22Rv1 (cell line): ENCODE measurements around the gene YKT6.

Source experiments
- H3K27ac ChIP-seq: fragments of 450-650 bp; 2 replicates; pipeline ENCODE4 v1.5.1; 2017
- ZFX ChIP-seq: fragments of 450-650 bp; IDR thresholded peaks from 2 replicates; pipeline ENCODE4 v1.6.1; 2017; ENCODE audit warnings: antibody characterized with exemption, borderline replicate concordance
- TF ChIP-seq, protein P1 (sequence below): fragments of 450-650 bp; IDR thresholded peaks from 2 replicates; pipeline ENCODE4 v1.5.1; 2017; ENCODE audit warnings: mild to moderate bottlenecking

YKT6 gene

DNA sequence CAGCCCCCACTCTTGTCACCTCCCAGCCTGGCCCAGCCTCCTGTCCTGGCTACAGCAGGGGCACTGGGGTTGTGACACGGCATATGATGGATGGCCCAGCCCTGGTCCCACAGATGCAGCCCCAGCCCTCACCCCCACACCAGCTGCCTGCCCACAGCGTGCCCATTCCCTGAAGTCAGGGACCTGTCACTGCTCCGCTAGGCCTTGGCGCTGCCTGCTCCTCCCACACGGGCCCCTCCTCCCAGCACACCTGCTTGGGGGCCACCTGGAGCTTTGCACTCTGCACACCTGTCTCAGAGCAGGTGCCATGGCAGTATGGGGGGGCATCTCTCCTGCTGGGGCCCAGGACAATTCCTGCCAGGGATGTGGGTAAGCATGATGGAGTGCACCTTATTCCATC is 15.0 kb upstream of the YKT6 start:
- no peak overlapping the region for H3K27ac ChIP-seq
- TF ChIP-seq, protein P1, sequence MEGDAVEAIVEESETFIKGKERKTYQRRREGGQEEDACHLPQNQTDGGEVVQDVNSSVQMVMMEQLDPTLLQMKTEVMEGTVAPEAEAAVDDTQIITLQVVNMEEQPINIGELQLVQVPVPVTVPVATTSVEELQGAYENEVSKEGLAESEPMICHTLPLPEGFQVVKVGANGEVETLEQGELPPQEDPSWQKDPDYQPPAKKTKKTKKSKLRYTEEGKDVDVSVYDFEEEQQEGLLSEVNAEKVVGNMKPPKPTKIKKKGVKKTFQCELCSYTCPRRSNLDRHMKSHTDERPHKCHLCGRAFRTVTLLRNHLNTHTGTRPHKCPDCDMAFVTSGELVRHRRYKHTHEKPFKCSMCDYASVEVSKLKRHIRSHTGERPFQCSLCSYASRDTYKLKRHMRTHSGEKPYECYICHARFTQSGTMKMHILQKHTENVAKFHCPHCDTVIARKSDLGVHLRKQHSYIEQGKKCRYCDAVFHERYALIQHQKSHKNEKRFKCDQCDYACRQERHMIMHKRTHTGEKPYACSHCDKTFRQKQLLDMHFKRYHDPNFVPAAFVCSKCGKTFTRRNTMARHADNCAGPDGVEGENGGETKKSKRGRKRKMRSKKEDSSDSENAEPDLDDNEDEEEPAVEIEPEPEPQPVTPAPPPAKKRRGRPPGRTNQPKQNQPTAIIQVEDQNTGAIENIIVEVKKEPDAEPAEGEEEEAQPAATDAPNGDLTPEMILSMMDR = no peak
- TF ChIP-seq ZFX = no peak

DNA sequence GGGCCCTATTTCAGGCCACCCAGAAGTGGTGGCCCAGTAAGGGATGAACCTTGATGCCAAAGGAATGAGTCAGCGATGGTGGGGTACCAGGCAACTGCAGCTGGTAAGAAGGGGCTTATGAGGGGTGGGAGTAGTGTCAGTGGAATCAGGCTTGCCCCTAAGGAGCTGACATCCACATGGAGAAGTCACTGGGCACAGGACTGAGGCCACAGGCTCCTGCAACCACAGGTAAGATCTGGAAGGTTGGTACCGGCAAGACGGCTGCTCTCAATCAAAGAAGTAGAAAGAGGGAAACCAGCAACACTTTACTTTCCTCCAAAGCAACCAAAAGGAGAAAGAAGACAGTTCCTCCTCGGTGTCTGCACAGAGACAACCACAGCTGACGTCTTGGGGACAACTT is 14.0 kb upstream of the YKT6 start:
- TF ChIP-seq, protein P1 = no peak
- TF ChIP-seq ZFX = no peak
- H3K27ac ChIP-seq = no peak overlapping the region

DNA sequence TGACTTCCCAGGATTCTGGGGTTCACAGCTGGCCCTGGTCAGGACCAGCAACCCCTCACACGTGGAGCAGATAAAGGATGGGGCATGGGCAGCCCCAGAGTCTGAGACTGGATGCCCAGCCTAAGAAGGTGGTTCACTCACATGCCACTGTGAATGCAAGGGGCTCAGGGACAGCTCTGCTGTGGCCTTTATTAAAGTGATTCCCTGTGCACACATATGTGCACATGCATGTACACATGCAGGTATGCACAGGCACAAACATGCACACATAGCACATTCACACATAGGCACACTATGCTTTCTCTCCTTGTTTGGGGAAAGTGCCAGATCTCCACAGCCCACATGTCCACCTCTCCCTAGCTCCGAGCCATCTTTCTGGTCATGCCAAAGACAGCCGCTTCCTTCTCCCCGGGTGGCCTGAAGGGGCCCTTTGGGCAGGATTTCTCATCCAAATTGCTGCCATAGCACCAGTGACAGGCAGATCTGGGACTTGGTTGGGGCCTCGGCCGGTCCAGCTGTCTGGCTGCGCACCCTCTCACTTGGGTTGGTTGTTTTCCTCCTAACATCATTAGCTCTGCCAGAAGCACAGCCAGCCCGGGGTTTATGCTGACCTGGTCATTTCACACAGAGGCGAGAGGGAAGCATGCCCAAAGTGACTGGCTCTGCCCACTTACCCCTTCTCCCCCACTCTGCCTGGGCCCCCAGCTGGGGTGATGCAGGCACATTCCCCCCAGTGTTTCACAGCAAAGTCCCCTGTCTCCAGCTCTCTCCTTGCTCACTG is 13.0 kb upstream of the YKT6 start:
- TF ChIP-seq, protein P1 = no peak
- TF ChIP-seq ZFX = no peak
- H3K27ac ChIP-seq = no peak overlapping the region

DNA sequence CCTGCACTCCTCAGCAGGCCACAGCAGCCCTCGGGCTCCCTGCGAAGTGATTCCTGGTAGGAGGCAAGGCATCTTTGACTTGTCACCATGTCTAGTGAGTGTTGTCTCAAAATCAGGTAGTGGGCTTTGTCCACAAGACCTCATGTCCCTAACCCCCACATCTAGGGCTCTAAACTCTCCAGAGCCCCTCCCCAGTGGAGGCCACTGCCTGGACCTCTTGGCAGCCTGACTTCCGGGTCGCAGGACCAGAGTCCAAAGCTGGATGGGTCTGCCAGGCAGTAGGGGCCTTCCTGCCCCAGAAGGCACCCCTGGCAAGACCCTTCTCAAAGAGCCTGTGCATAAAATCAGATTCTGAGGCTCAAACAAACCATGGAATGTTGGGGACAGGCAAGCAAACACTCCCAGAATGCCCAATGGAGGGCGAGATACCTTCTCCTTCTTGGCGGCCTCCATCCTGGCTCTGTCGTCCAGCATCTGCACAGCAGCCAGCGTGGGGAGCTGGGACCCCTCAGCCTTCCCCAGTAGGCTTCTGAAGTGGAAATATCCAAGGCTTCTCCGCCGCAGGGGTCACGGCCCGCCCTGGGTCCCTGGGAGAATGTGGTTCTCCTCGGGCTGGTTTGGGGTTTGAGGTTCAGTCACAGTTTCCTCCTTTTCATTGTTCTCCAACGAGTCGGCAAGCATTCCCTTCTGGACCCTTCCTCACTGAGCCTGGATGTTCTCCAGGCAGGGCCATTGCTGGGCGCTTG is 12.1 kb upstream of the YKT6 start:
- no peak for TF ChIP-seq ZFX
- TF ChIP-seq, protein P1 = no peak
- no peak overlapping the region for H3K27ac ChIP-seq

DNA sequence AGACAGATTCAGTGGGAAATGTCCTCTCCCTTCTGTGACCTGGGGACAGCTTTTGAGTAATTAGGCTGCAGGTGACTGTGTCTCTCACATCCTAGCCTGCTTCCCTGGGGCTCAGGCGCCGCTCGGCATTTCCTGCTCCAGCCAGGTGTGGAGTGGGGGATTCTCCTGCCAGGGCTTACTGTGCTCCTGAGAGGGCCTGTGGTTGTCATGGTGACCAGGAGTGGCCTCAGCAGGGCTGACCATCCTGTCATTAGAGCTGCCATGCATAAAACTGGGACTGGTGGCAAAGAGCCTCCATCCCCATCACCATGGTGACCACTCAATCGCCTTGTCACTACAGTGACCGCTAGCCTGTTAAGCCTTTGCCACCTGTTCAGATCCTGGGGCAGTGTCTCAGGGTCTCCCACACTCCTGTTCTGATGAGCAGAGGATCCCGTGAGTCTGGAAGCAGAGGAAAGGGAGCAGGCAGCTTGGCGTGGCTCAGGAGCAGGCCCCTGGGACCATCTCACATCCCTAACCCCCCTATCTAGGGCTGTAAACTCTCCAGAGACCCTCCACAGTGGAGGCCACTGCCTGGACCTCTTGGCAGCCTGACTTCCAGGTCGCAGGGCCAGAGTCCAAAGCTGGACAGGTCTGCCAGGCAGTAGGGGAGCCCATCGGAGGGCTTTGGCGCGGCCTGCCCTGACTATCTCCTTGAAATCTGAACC is 11.3 kb upstream of the YKT6 start, which contains the start of gene GCK:
Gene GCK, minus strand, starts transcription at position 154 of the 707 bp plus-strand sequence. CDS start 486 bp downstream, outside the sequence.
- no peak within 1 kb of the TSS for H3K27ac ChIP-seq
- TF ChIP-seq, protein P1 = no peak
- no peak for TF ChIP-seq ZFX

DNA sequence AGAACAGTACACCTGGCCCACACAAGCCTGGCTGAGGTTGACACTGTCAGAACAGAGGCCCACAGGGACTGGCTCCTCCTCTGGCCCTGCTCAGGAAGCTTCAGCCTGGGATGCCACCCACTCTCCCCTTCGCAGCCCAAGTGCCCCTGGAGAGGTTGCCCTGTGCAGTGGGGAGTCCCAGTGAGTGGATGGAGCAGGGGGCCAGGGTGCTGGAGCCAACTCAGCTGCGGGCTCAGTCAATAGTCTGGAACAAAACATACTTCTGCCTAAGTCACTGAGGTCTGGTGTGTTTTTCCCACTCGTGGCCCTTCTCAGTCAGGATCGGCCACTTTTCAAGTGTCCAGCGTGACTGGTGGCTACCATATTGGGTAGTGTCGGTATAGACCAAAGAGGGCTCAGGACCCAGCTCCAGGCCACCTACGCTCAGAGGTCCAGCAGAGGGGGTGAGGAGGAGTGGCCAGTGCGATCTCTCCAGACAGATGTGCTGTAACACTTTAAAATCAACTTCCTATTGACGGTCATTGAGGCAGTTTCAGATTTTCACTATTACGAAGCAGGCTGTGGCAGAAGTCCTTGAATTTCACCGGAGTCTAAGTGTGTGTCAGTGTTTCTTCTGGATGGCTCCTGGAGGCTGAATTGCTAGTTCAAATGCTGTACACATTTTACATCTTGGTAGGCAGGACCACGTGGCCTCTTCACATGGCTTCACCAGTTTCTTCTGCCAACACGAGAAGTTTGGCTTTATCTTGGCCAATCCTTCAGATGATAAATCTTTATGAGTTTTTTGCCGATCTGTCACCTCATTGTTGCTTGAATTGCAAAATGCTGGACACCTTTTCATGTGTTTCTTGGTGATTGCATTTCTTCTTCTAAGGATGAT is 10.5 kb upstream of the YKT6 start:
- no peak overlapping the region for H3K27ac ChIP-seq
- TF ChIP-seq, protein P1 = no peak
- TF ChIP-seq ZFX = no peak
